Mesothelial cell of epicardium (in vitro differentiated cells): ENCODE measurements around the gene CABP4. TPM values are rescaled to one million over a fixed set of nuclear protein-coding genes. Genes with fewer than 3 reads are reported as not detected.
A peak's percentile ranks its signal among the peaks of the same experiment; 100 is the strongest.

Experiments used
- DNase-seq, 2 experiments: peaks; one replicate each; pipeline ENCODE4 v3.0.0; 2021; ENCODE audit warnings: low spot score in 2 of 2; ENCODE audit not compliant: unreplicated experiment in 2 of 2
- H3K27ac Mint-ChIP-seq: 2 replicates; pipeline ENCODE4 v1.8.0; 2021; ENCODE audit warnings: mixed read lengths
- H3K27me3 Mint-ChIP-seq: 2 replicates; pipeline ENCODE4 v1.8.0; 2021; ENCODE audit warnings: low read depth, mixed read lengths
- H3K36me3 Mint-ChIP-seq: 2 replicates; pipeline ENCODE4 v1.8.0; 2021; ENCODE audit warnings: mixed read lengths
- H3K4me1 Mint-ChIP-seq: 2 replicates; pipeline ENCODE4 v1.8.0; 2021; ENCODE audit warnings: mixed read lengths
- H3K4me3 Mint-ChIP-seq: 2 replicates; pipeline ENCODE4 v1.8.0; 2021; ENCODE audit warnings: mild to moderate bottlenecking, moderate library complexity, mixed read lengths
- H3K9me3 Mint-ChIP-seq: 2 replicates; pipeline ENCODE4 v1.8.0; 2021; ENCODE audit warnings: mixed read lengths
- microRNA-seq: library from miRNA; unstranded; fragments of <30 nt; microRNA quantifications from one replicate; pipeline ENCODE4 v1.2.0, GENCODE V29; 2021; ENCODE audit warnings: inconsistent platforms, mixed read lengths
- total RNA-seq: library from RNA; stranded (reverse); gene quantifications from 3 replicates; pipeline ENCODE4 v1.2.1, GENCODE V29; 2021
- TF ChIP-seq, protein P1 (sequence below): fragments of 200-600 bp; sonication (generic); IDR thresholded peaks from one replicate; pipeline ENCODE4 v1.5.0; 2021; ENCODE audit warnings: antibody characterized with exemption; ENCODE audit not compliant: unreplicated experiment

CABP4 gene
- total RNA-seq, 1 donor from 2014 or later, result 0.29 TPM

DNA sequence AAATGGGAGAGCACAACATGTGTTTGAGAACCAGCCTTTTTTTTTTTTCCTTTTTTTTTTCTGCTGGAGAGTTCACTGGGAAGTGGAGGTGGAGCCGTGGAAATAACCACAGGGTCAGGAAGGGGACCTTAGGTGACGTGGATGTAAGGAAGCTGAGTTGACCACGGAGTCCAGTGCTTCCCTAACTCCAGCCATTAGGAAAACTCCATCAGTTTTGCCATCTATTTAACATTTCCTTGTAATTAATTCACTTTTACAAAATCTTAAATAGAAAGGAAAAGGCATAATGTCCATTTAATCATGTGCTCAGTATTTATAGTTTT lies 54.8 kb downstream of the CABP4 start:
- no peaks in the 10 kb centered on the region for H3K36me3 Mint-ChIP-seq
- H3K27ac Mint-ChIP-seq, result no peak overlapping the region
- H3K27me3 Mint-ChIP-seq, result peaks cover 32% of the 10 kb centered on the region
- DNase-seq, result no peak
- peak overlapping the region; percentile 79 for H3K4me3 Mint-ChIP-seq
- H3K4me1 Mint-ChIP-seq, result peaks cover 19% of the 10 kb centered on the region
- no peaks in the 10 kb centered on the region for H3K9me3 Mint-ChIP-seq
- TF ChIP-seq, protein P1, sequence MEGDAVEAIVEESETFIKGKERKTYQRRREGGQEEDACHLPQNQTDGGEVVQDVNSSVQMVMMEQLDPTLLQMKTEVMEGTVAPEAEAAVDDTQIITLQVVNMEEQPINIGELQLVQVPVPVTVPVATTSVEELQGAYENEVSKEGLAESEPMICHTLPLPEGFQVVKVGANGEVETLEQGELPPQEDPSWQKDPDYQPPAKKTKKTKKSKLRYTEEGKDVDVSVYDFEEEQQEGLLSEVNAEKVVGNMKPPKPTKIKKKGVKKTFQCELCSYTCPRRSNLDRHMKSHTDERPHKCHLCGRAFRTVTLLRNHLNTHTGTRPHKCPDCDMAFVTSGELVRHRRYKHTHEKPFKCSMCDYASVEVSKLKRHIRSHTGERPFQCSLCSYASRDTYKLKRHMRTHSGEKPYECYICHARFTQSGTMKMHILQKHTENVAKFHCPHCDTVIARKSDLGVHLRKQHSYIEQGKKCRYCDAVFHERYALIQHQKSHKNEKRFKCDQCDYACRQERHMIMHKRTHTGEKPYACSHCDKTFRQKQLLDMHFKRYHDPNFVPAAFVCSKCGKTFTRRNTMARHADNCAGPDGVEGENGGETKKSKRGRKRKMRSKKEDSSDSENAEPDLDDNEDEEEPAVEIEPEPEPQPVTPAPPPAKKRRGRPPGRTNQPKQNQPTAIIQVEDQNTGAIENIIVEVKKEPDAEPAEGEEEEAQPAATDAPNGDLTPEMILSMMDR, result no peak

Small RNA genes within 50 kb of the gene (microRNA-seq; reads per million reads assigned to microRNA genes)
- 0.88 reads per million for gene MIR6752

Other genes starting within 250 kb of the CABP4 start
- gene GRK2, start 188.9 kb upstream of the CABP4 start, total RNA-seq, result 46.4 to 48.4 TPM (median 46.5 TPM) in 3 replicates
- 71.3 to 78.5 TPM (median 76.5 TPM) in 3 replicates for gene ANKRD13D, start 166.1 kb upstream of the CABP4 start, total RNA-seq
- 50.4 to 59.0 TPM (median 55.4 TPM) in 3 replicates for gene SSH3, start 151.8 kb upstream of the CABP4 start, total RNA-seq
- 32.0 to 37.9 TPM (median 32.2 TPM) in 3 replicates for gene POLD4, start 101.8 kb upstream of the CABP4 start, total RNA-seq
- 5.9 to 6.3 TPM (median 6.1 TPM) in 3 replicates for gene CLCF1, start 81.8 kb upstream of the CABP4 start, total RNA-seq
- 44.7 to 48.8 TPM (median 48.7 TPM) in 3 replicates for gene RAD9A, start 63.4 kb upstream of the CABP4 start, total RNA-seq
- 103 to 107 TPM (median 103 TPM) in 3 replicates for gene PPP1CA, start 53.5 kb upstream of the CABP4 start, total RNA-seq
- 0.41 to 0.82 TPM (median 0.74 TPM) in 3 replicates for gene TBC1D10C, start 51.3 kb upstream of the CABP4 start, total RNA-seq
- 19.5 to 24.6 TPM (median 21.1 TPM) in 3 replicates for gene CARNS1, start 39.7 kb upstream of the CABP4 start, total RNA-seq
- 59.7 to 63.1 TPM (median 62.2 TPM) in 3 replicates for gene RPS6KB2, start 26.9 kb upstream of the CABP4 start, total RNA-seq
- gene PTPRCAP, start 17.7 kb upstream of the CABP4 start, total RNA-seq, result 1.4 to 1.8 TPM (median 1.6 TPM) in 3 replicates
- 70.2 to 75.7 TPM (median 71.7 TPM) in 3 replicates for gene CORO1B, start 11.9 kb upstream of the CABP4 start, total RNA-seq
- gene GPR152, start 2.6 kb upstream of the CABP4 start, total RNA-seq, result 0.16 TPM in 1 of 3 replicates, not detected in the others
- gene TMEM134, start 13.9 kb downstream of the CABP4 start, total RNA-seq, result 64.3 to 69.3 TPM (median 67.8 TPM) in 3 replicates
- 43.6 to 45.2 TPM (median 44.6 TPM) in 3 replicates for gene AIP, start 27.7 kb downstream of the CABP4 start, total RNA-seq
- 54.9 to 56.0 TPM (median 55.8 TPM) in 3 replicates for gene PITPNM1, start 50.0 kb downstream of the CABP4 start, total RNA-seq
- 16.6 to 17.6 TPM (median 17.4 TPM) in 3 replicates for gene CDK2AP2, start 52.8 kb downstream of the CABP4 start, total RNA-seq
- gene CABP2, start 68.1 kb downstream of the CABP4 start, total RNA-seq, result not detected in 3 replicates
- gene GSTP1, start 128.5 kb downstream of the CABP4 start, total RNA-seq, result 875 to 906 TPM (median 905 TPM) in 3 replicates
- gene NDUFV1, start 151.6 kb downstream of the CABP4 start, total RNA-seq, result 179 to 187 TPM (median 180 TPM) in 3 replicates
- gene NUDT8, start 174.6 kb downstream of the CABP4 start, total RNA-seq, result 5.0 to 6.2 TPM (median 5.6 TPM) in 3 replicates
- gene TBX10, start 184.4 kb downstream of the CABP4 start, total RNA-seq, result not detected in 3 replicates
- not detected in 3 replicates for gene ACY3, start 195.4 kb downstream of the CABP4 start, total RNA-seq
- gene ALDH3B2, start 219.3 kb downstream of the CABP4 start, total RNA-seq, result 2.5 to 3.1 TPM (median 2.7 TPM) in 3 replicates